Hepatocyte (in vitro differentiated cells): Measurements from ENCODE around the gene RANBP17. TPM values are rescaled to one million over a fixed set of nuclear protein-coding genes. Genes with fewer than 3 reads are reported as not detected.

Experiments
- DNase-seq: peaks from one replicate; pipeline ENCODE4 v3.0.0-alpha.2; 2016; ENCODE audit warnings: low spot score
- H2AFZ ChIP-seq: fragments of 200-600 bp; sonication (generic); 2 replicates; pipeline ENCODE4 v1.6.0; 2016; ENCODE audit warnings: antibody characterized with exemption, mild to moderate bottlenecking
- H3K27ac ChIP-seq: fragments of 200-600 bp; sonication (generic); 2 replicates; pipeline ENCODE4 v1.5.1; 2016; ENCODE audit warnings: mild to moderate bottlenecking
- H3K27me3 ChIP-seq: fragments of 200-600 bp; sonication (generic); 2 replicates; pipeline ENCODE4 v1.6.1; 2016
- H3K36me3 ChIP-seq: fragments of 200-600 bp; sonication (generic); replicated peaks from 2 replicates; pipeline ENCODE4 v1.5.1; 2016; ENCODE audit warnings: low read depth; ENCODE audit not compliant: insufficient read depth
- H3K4me1 ChIP-seq: fragments of 200-600 bp; sonication (generic); 2 replicates; pipeline ENCODE4 v1.5.1; 2016; ENCODE audit warnings: mild to moderate bottlenecking, moderate library complexity; ENCODE audit not compliant: insufficient read depth
- H3K4me2 ChIP-seq: fragments of 200-600 bp; sonication (generic); 2 replicates; pipeline ENCODE4 v1.6.0; 2016
- H3K4me3 ChIP-seq: fragments of 200-600 bp; sonication (generic); 2 replicates; pipeline ENCODE4 v1.5.1; 2016; ENCODE audit warnings: mild to moderate bottlenecking
- H3K79me2 ChIP-seq: fragments of 200-600 bp; sonication (generic); 2 replicates; pipeline ENCODE4 v1.6.0; 2017; ENCODE audit warnings: mild to moderate bottlenecking
- H3K9me2 ChIP-seq: fragments of 200-600 bp; sonication (generic); replicated peaks from 2 replicates; pipeline ENCODE4 v1.6.0; 2017; ENCODE audit warnings: mild to moderate bottlenecking; ENCODE audit not compliant: insufficient read depth
- H3K9me3 ChIP-seq: fragments of 200-600 bp; sonication (generic); 2 replicates; pipeline ENCODE4 v1.5.1; 2016; ENCODE audit warnings: low read depth, mild to moderate bottlenecking
- H4K20me1 ChIP-seq: fragments of 200-600 bp; sonication (generic); 2 replicates; pipeline ENCODE4 v1.6.0; 2016; ENCODE audit warnings: mild to moderate bottlenecking; ENCODE audit not compliant: insufficient read depth, poor library complexity, severe bottlenecking
- EZH2 ChIP-seq: fragments of 200-600 bp; sonication (generic); IDR thresholded peaks from 2 replicates; pipeline ENCODE4 v1.6.1; 2016; ENCODE audit warnings: antibody characterized with exemption, mild to moderate bottlenecking, borderline replicate concordance
- EZH2phosphoT487 ChIP-seq: fragments of 200-600 bp; sonication (generic); IDR thresholded peaks from one replicate; pipeline ENCODE4 v1.6.1; 2018; ENCODE audit warnings: antibody characterized with exemption, mild to moderate bottlenecking, low read depth, moderate library complexity; ENCODE audit not compliant: unreplicated experiment, severe bottlenecking
- WGBS: methylation state at CpG from one replicate; pipeline ENCODE4 v1.1.6; 2016; ENCODE audit warnings: low lambda C conversion rate; ENCODE audit errors: missing lambda C conversion rate; 5-methylcytosine and 5-hydroxymethylcytosine counted together
- polyA plus RNA-seq: library from polyadenylated mRNA; unstranded; fragments of >200 nt; fragmentation: Nextera tagmentation; extraction: Ambion mirVana; gene quantifications from 2 replicates; pipeline ENCODE4 v1.2.1, GENCODE V29; 2016
- total RNA-seq: library from RNA; depleted of rRNA; stranded (reverse); fragments of >200 nt; gene quantifications from 2 replicates; pipeline ENCODE4 v1.2.3, GENCODE V29; 2014
- TF ChIP-seq, protein P1 (sequence below): fragments of 200-600 bp; sonication (generic); IDR thresholded peaks from 2 replicates; pipeline ENCODE4 v1.5.1; 2016; ENCODE audit warnings: antibody characterized with exemption, mild to moderate bottlenecking; ENCODE audit not compliant: poor library complexity

Gene RANBP17
- total and polyA plus RNA-seq, 2 experiments from 2014 or later, result 11.7 to 17.1 TPM

DNA sequence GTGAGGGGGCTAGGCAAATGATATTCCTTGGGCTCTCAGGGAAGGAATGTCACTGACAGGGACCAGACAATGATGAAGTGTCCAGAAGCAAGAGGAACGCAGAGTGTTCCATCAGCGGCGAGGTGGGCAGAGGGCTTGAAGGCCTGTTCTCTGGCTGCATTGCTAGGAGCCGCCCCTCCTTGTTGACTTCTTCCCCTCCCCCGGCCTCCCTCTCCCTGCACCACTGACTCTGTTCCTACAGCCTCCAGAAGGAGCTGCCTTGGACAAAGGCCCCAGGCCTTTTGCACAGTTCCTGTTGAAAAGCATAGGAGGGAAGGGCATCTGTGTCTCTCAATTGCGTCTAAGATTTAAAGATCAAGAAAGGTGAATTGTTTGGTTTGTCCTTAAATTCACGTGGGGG, 459.6 kb downstream of the RANBP17 start:
- H3K4me1 ChIP-seq, result peaks cover 2% of the 10 kb centered on the region
- no peak overlapping the region for H3K4me3 ChIP-seq
- DNase-seq, result no peak
- H2AFZ ChIP-seq, result no peak overlapping the region
- no peaks in the 10 kb centered on the region for H3K9me3 ChIP-seq
- H3K9me2 ChIP-seq, result no peaks in the 10 kb centered on the region
- 81% methylated on average over 7 of the region's 7 CpGs for WGBS
- H3K36me3 ChIP-seq, result no peaks in the 10 kb centered on the region
- H3K27ac ChIP-seq, result no peak overlapping the region
- H4K20me1 ChIP-seq, result no peaks in the 10 kb centered on the region
- H3K79me2 ChIP-seq, result no peaks in the 10 kb centered on the region
- H3K4me2 ChIP-seq, result no peak overlapping the region
- H3K27me3 ChIP-seq, result peaks cover 84% of the 10 kb centered on the region
- TF ChIP-seq EZH2phosphoT487, result no peak
- TF ChIP-seq, protein P1, sequence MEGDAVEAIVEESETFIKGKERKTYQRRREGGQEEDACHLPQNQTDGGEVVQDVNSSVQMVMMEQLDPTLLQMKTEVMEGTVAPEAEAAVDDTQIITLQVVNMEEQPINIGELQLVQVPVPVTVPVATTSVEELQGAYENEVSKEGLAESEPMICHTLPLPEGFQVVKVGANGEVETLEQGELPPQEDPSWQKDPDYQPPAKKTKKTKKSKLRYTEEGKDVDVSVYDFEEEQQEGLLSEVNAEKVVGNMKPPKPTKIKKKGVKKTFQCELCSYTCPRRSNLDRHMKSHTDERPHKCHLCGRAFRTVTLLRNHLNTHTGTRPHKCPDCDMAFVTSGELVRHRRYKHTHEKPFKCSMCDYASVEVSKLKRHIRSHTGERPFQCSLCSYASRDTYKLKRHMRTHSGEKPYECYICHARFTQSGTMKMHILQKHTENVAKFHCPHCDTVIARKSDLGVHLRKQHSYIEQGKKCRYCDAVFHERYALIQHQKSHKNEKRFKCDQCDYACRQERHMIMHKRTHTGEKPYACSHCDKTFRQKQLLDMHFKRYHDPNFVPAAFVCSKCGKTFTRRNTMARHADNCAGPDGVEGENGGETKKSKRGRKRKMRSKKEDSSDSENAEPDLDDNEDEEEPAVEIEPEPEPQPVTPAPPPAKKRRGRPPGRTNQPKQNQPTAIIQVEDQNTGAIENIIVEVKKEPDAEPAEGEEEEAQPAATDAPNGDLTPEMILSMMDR, result no peak
- no peak for TF ChIP-seq EZH2

DNA sequence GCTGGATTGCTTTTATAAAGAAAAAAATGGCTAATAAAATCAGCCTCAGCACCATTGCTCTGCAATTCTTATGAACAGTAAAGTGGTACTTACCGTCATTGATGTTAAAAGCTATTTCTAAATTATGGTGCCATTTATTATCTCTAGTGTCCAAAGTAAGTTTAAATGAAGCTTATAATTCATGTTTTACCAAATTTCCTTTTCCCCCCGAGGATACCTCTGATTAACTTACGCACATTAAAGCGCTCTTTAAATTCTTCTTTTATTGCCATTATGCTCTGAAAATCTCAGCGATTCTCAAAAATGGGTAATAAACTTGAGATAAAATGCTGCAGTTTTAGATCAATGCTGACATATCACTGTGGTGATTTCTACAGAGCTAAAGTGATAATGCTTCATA, 460.7 kb downstream of the RANBP17 start:
- no peak for DNase-seq
- Histone ChIP-seq H3K4me2 (no peak overlapping the region), H3K79me2 (no peaks in the 10 kb centered on the region), H3K4me1 (no peaks in the 10 kb centered on the region), H3K36me3 (no peaks in the 10 kb centered on the region), H3K9me3 (no peaks in the 10 kb centered on the region), H3K9me2 (no peaks in the 10 kb centered on the region), H2AFZ (no peak overlapping the region), H3K4me3 (no peak overlapping the region), H3K27ac (no peak overlapping the region), H3K27me3 (peaks cover 77% of the 10 kb centered on the region), H4K20me1 (no peaks in the 10 kb centered on the region)
- 85% methylated on average over 5 of the region's 5 CpGs for WGBS
- TF ChIP-seq, protein P1, result no peak
- no peak for TF ChIP-seq EZH2phosphoT487
- TF ChIP-seq EZH2, result no peak

DNA sequence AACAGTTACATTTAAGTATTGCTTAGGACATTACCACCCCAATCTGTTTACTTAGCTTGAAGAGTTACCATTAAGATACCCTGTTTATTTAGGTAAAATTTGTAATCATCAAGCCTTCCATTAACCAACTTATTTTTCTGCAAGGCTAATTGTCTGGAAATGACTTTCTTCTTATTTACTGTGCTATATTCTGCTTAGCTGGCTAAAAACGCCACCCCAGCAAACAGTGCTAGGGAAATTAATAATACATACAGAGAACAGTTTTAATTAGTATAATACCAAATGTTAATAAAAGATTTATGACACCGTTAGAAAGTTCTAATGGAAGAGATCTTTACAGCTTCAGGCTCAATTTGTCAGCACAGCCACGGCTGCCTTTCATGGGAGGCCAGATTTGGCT, 461.2 kb downstream of the RANBP17 start:
- WGBS, result 82% methylated on average over 3 of the region's 3 CpGs
- no peaks in the 10 kb centered on the region for H3K36me3 ChIP-seq
- H3K4me2 ChIP-seq, result no peak overlapping the region
- no peaks in the 10 kb centered on the region for H3K4me1 ChIP-seq
- DNase-seq, result no peak
- H3K27ac ChIP-seq, result no peak overlapping the region
- no peak for TF ChIP-seq EZH2phosphoT487
- TF ChIP-seq EZH2, result no peak
- TF ChIP-seq, protein P1, result no peak
- peaks cover 77% of the 10 kb centered on the region for H3K27me3 ChIP-seq
- no peaks in the 10 kb centered on the region for H4K20me1 ChIP-seq
- no peaks in the 10 kb centered on the region for H3K9me2 ChIP-seq
- no peak overlapping the region for H2AFZ ChIP-seq
- H3K79me2 ChIP-seq, result no peaks in the 10 kb centered on the region
- no peaks in the 10 kb centered on the region for H3K9me3 ChIP-seq
- H3K4me3 ChIP-seq, result no peak overlapping the region
